IMR-90 (cell line): ENCODE results near the gene XPNPEP2. TPM values are rescaled to one million over a fixed set of nuclear protein-coding genes. Genes with fewer than 3 reads are reported as not detected.

Experiments
- ATAC-seq: fragments of 200-7000 bp; cut with Tn5 transposase; 2 replicates; pipeline ENCODE4 v1.9.1; 2020; ENCODE audit warnings: low read depth, mild to moderate bottlenecking, moderate library complexity
- BruUV-seq: library from RNA; stranded (reverse); fragments of 400-500 nt; replicated peaks from 2 replicates; lab custom pipeline; 2021; lab: Mats Ljungman, UMichigan
- CTCF ChIA-PET: fragments of 300-600 bp; formaldehyde crosslinking; extraction: SDS; loops from one replicate; lab custom pipeline; 2021; ENCODE audit warnings: antibody characterized with exemption; lab: Yijun Ruan, JAX
- POLR2A ChIA-PET: fragments of 300-600 bp; sonication (Branson Sonifier 250); formaldehyde crosslinking; loops from one replicate; lab custom pipeline; 2022; ENCODE audit warnings: antibody characterized with exemption; ENCODE audit not compliant: unreplicated experiment; lab: Charles Lee
- DNase-seq: peaks from one replicate; pipeline ENCODE4 v3.0.0; 2013
- H2AFZ ChIP-seq: replicated peaks from 2 replicates; pipeline ENCODE3; 2013; ENCODE audit warnings: low read length, mild to moderate bottlenecking; ENCODE audit not compliant: poor library complexity
- H2AK5ac ChIP-seq: 2 replicates; pipeline ENCODE4 v1.6.1; 2013; ENCODE audit warnings: low read depth, low read length, inconsistent platforms
- H2AK9ac ChIP-seq: replicated peaks from 2 replicates; pipeline ENCODE3; 2013; ENCODE audit warnings: mild to moderate bottlenecking, low read depth, low read length, moderate library complexity; ENCODE audit not compliant: poor library complexity
- H2BK120ac ChIP-seq: 2 replicates; pipeline ENCODE4 v1.6.1; 2013; ENCODE audit warnings: low read depth, low read length, inconsistent platforms
- H2BK15ac ChIP-seq: 3 replicates; pipeline ENCODE4 v1.6.1; 2013; ENCODE audit warnings: low read depth, low read length, inconsistent platforms
- H2BK20ac ChIP-seq: 2 replicates; pipeline ENCODE4 v1.6.1; 2013; ENCODE audit warnings: low read depth, mild to moderate bottlenecking, inconsistent platforms, low read length, moderate library complexity
- H2BK5ac ChIP-seq: 2 replicates; pipeline ENCODE4 v1.6.1; 2013; ENCODE audit warnings: mild to moderate bottlenecking, low read depth, low read length, inconsistent platforms; ENCODE audit not compliant: poor library complexity, severe bottlenecking
- H3K14ac ChIP-seq: replicated peaks from 2 replicates; pipeline ENCODE4 v1.6.1; 2013; ENCODE audit warnings: low read depth, low read length, inconsistent platforms
- H3K18ac ChIP-seq: 2 replicates; pipeline ENCODE4 v1.6.1; 2013; ENCODE audit warnings: low read depth, low read length, control low read depth
- H3K23ac ChIP-seq: 2 replicates; pipeline ENCODE4 v1.6.1; 2013; ENCODE audit warnings: low read depth, low read length, inconsistent platforms
- H3K27ac ChIP-seq: 2 replicates; pipeline ENCODE4 v1.5.1; 2013; ENCODE audit warnings: mild to moderate bottlenecking, control low read depth, low read length; ENCODE audit not compliant: insufficient read depth
- H3K27me3 ChIP-seq: 2 replicates; pipeline ENCODE4 v1.6.1; 2013; ENCODE audit warnings: low read length; ENCODE audit not compliant: control insufficient read depth, insufficient read depth
- H3K36me3 ChIP-seq: 2 replicates; pipeline ENCODE4 v1.6.1; 2013; ENCODE audit warnings: low read length, mixed read lengths; ENCODE audit not compliant: control insufficient read depth, insufficient read depth
- H3K4ac ChIP-seq: 2 replicates; pipeline ENCODE4 v1.6.1; 2013; ENCODE audit warnings: low read depth, low read length, inconsistent platforms
- H3K4me1 ChIP-seq: 2 replicates; pipeline ENCODE4 v1.6.1; 2013; ENCODE audit warnings: low read length, mixed read lengths; ENCODE audit not compliant: control insufficient read depth, insufficient read depth
- H3K4me2 ChIP-seq: 2 replicates; pipeline ENCODE4 v1.6.1; 2013; ENCODE audit warnings: low read depth, mild to moderate bottlenecking, control low read depth, low read length, moderate library complexity
- H3K4me3 ChIP-seq: 2 replicates; pipeline ENCODE4 v1.5.1; 2013; ENCODE audit warnings: low read depth, mild to moderate bottlenecking, control low read depth, low read length, moderate library complexity; ENCODE audit not compliant: insufficient read depth
- H3K56ac ChIP-seq: 2 replicates; pipeline ENCODE4 v1.6.1; 2013; ENCODE audit warnings: low read length, inconsistent platforms; ENCODE audit not compliant: insufficient read depth; ENCODE audit errors: extremely low read depth
- H3K79me1 ChIP-seq, 2 experiments: 2 replicates each; pipeline ENCODE4 v1.6.1; 2013; ENCODE audit warnings: low read length in 2 of 2, inconsistent platforms in 1 of 2, low read depth in 1 of 2
- H3K9ac ChIP-seq: 2 replicates; pipeline ENCODE4 v1.6.1; 2013; ENCODE audit warnings: low read depth, low read length, control low read depth
- H3K9me1 ChIP-seq: 2 replicates; pipeline ENCODE4 v1.6.1; 2013; ENCODE audit warnings: low read length, inconsistent platforms; ENCODE audit not compliant: insufficient read depth
- H3K9me3 ChIP-seq: 2 replicates; pipeline ENCODE4 v1.6.1; 2013; ENCODE audit warnings: low read length; ENCODE audit not compliant: control insufficient read depth, insufficient read depth
- H4K20me1 ChIP-seq: 2 replicates; pipeline ENCODE4 v1.6.1; 2013; ENCODE audit warnings: low read length, inconsistent platforms; ENCODE audit not compliant: insufficient read depth
- H4K5ac ChIP-seq: 2 replicates; pipeline ENCODE4 v1.6.1; 2013; ENCODE audit warnings: mild to moderate bottlenecking, low read depth, low read length, control low read depth
- H4K8ac ChIP-seq, 2 experiments: 2 replicates each; pipeline ENCODE4 v1.6.1; 2013; ENCODE audit warnings: low read depth in 2 of 2, low read length in 2 of 2, control low read depth in 1 of 2, inconsistent platforms in 1 of 2
- H4K91ac ChIP-seq: 2 replicates; pipeline ENCODE4 v1.6.1; 2013; ENCODE audit warnings: low read depth, low read length, inconsistent platforms; ENCODE audit not compliant: insufficient read depth
- CEBPB ChIP-seq: IDR thresholded peaks from 2 replicates; pipeline ENCODE4 v1.6.1; 2012; ENCODE audit warnings: low read depth, low read length, improper control_type of control experiment
- CTCF ChIP-seq: conservative IDR thresholded peaks from 2 replicates; pipeline ENCODE4 v1.5.1; 2012; ENCODE audit warnings: mild to moderate bottlenecking, low read depth, low read length, improper control_type of control experiment
- WGBS, 2 experiments: methylation state at CpG; one replicate each; pipeline versions ENCODE4 v1.1.5 to v1.1.7; 2013; ENCODE audit warnings: missing lambda C conversion rate in 2 of 2; ENCODE audit not compliant: insufficient read length in 1 of 2; ENCODE audit errors: extremely low coverage in 2 of 2; 5-methylcytosine and 5-hydroxymethylcytosine counted together
- dilution Hi-C: fragments of 300-500 bp; cut with HindIII; formaldehyde crosslinking; loops from one replicate; pipeline ENCODE4 v1.14.3; 2018; ENCODE audit warnings: low sequenced_read_pairs; ENCODE audit not compliant: unreplicated experiment
- in situ Hi-C: fragments of 300-500 bp; cut with MboI; formaldehyde crosslinking; loops from 3 replicates; pipeline ENCODE4 v1.14.3; 2019; ENCODE audit warnings: low sequenced_read_pairs, inconsistent platforms, mixed read lengths
- intact Hi-C: fragments of 100-400 bp; cut with micrococcal nuclease; formaldehyde crosslinking; loops from 2 replicates; pipeline ENCODE4 v1.10.0; 2022
- polyA plus RNA-seq, 3 experiments: library from polyadenylated mRNA; depleted of rRNA; stranded (reverse); fragments of >200 nt; gene quantifications; 2 replicates each; pipeline ENCODE4 v1.2.3, GENCODE V29; 2012; ENCODE audit warnings: low replicate concordance in 1 of 3
- total RNA-seq: library from RNA; depleted of rRNA; stranded (reverse); fragments of >200 nt; gene quantifications from 2 replicates; pipeline ENCODE4 v1.2.3, GENCODE V29; 2012

Gene XPNPEP2
- total and polyA plus RNA-seq, 2 of the 4 experiments (the other 2 are of a cell fraction), result under 0.01 to 0.07 TPM

- Histone ChIP-seq H2BK20ac (no peak overlapping the region), H3K18ac (no peak overlapping the region), H3K9ac (no peak overlapping the region), H2AK9ac (no peak overlapping the region), H2BK120ac (no peak overlapping the region), H4K5ac (no peak overlapping the region), H3K23ac (no peak overlapping the region), H3K27me3 (peaks cover 5% of the 10 kb centered on the region; the same call in 1 of the 2 replicates), H3K56ac (no peak overlapping the region), H2BK5ac (no peak overlapping the region), H3K36me3 (peaks cover 17% of the 10 kb centered on the region), H3K4me3 (no peak overlapping the region), H2AK5ac (no peak overlapping the region), H3K4ac (no peak overlapping the region), H3K4me1 (no peaks in the 10 kb centered on the region), H2AFZ (no peak overlapping the region), H2BK15ac (no peak overlapping the region), H3K4me2 (no peak overlapping the region), H3K27ac (no peak overlapping the region), H4K8ac (no peak overlapping the region), H3K79me1 (no peaks in the 10 kb centered on the region; a peak in 1 of 4 replicates), H3K9me3 (no peaks in the 10 kb centered on the region), H3K14ac (no peak overlapping the region), H4K91ac (no peak overlapping the region), H4K20me1 (no peaks in the 10 kb centered on the region), H3K9me1 (no peaks in the 10 kb centered on the region)
- no CpG with 5 or more reads among the region's 2 CpGs for WGBS, 2 experiments
- in situ Hi-C loops, result no loop called here
- ATAC-seq (no peak), DNase-seq (no peak)
- dilution Hi-C loops, result no loop called here
- POLR2A ChIA-PET, result no interaction called here
- CTCF ChIA-PET, result no interaction called here
- no TSS peak for BruUV-seq
- intact Hi-C loops, result no loop called here
- TF ChIP-seq CEBPB (peak; percentile 38; the same call in 1 of the 2 replicates), CTCF (no peak)
These were observed 69.5 kb downstream of the XPNPEP2 start for GRCh38 chrX:129808158-129808828.
